IMR-90 (cell line): ENCODE data around the gene FBLN7. TPM values are rescaled to one million over a fixed set of nuclear protein-coding genes. Genes with fewer than 3 reads are reported as not detected.

Experiments
- ATAC-seq: fragments of 200-7000 bp; cut with Tn5 transposase; 2 replicates; pipeline ENCODE4 v1.9.1; 2020; ENCODE audit warnings: low read depth, mild to moderate bottlenecking, moderate library complexity
- BruUV-seq: library from RNA; stranded (reverse); fragments of 400-500 nt; replicated peaks from 2 replicates; lab custom pipeline; 2021; lab: Mats Ljungman, UMichigan
- CTCF ChIA-PET: fragments of 300-600 bp; formaldehyde crosslinking; extraction: SDS; loops from one replicate; lab custom pipeline; 2021; ENCODE audit warnings: antibody characterized with exemption; lab: Yijun Ruan, JAX
- POLR2A ChIA-PET: fragments of 300-600 bp; sonication (Branson Sonifier 250); formaldehyde crosslinking; loops from one replicate; lab custom pipeline; 2022; ENCODE audit warnings: antibody characterized with exemption; ENCODE audit not compliant: unreplicated experiment; lab: Charles Lee
- DNase-seq: peaks from one replicate; pipeline ENCODE4 v3.0.0; 2013
- H2AFZ ChIP-seq: replicated peaks from 2 replicates; pipeline ENCODE3; 2013; ENCODE audit warnings: low read length, mild to moderate bottlenecking; ENCODE audit not compliant: poor library complexity
- H2AK5ac ChIP-seq: 2 replicates; pipeline ENCODE4 v1.6.1; 2013; ENCODE audit warnings: low read depth, low read length, inconsistent platforms
- H2AK9ac ChIP-seq: replicated peaks from 2 replicates; pipeline ENCODE3; 2013; ENCODE audit warnings: mild to moderate bottlenecking, low read depth, low read length, moderate library complexity; ENCODE audit not compliant: poor library complexity
- H2BK120ac ChIP-seq: 2 replicates; pipeline ENCODE4 v1.6.1; 2013; ENCODE audit warnings: low read depth, low read length, inconsistent platforms
- H2BK15ac ChIP-seq: 3 replicates; pipeline ENCODE4 v1.6.1; 2013; ENCODE audit warnings: low read depth, low read length, inconsistent platforms
- H2BK20ac ChIP-seq: 2 replicates; pipeline ENCODE4 v1.6.1; 2013; ENCODE audit warnings: low read depth, mild to moderate bottlenecking, inconsistent platforms, low read length, moderate library complexity
- H2BK5ac ChIP-seq: 2 replicates; pipeline ENCODE4 v1.6.1; 2013; ENCODE audit warnings: mild to moderate bottlenecking, low read depth, low read length, inconsistent platforms; ENCODE audit not compliant: poor library complexity, severe bottlenecking
- H3K14ac ChIP-seq: replicated peaks from 2 replicates; pipeline ENCODE4 v1.6.1; 2013; ENCODE audit warnings: low read depth, low read length, inconsistent platforms
- H3K18ac ChIP-seq: 2 replicates; pipeline ENCODE4 v1.6.1; 2013; ENCODE audit warnings: low read depth, low read length, control low read depth
- H3K23ac ChIP-seq: 2 replicates; pipeline ENCODE4 v1.6.1; 2013; ENCODE audit warnings: low read depth, low read length, inconsistent platforms
- H3K27ac ChIP-seq: 2 replicates; pipeline ENCODE4 v1.5.1; 2013; ENCODE audit warnings: mild to moderate bottlenecking, control low read depth, low read length; ENCODE audit not compliant: insufficient read depth
- H3K27me3 ChIP-seq: 2 replicates; pipeline ENCODE4 v1.6.1; 2013; ENCODE audit warnings: low read length; ENCODE audit not compliant: control insufficient read depth, insufficient read depth
- H3K36me3 ChIP-seq: 2 replicates; pipeline ENCODE4 v1.6.1; 2013; ENCODE audit warnings: low read length, mixed read lengths; ENCODE audit not compliant: control insufficient read depth, insufficient read depth
- H3K4ac ChIP-seq: 2 replicates; pipeline ENCODE4 v1.6.1; 2013; ENCODE audit warnings: low read depth, low read length, inconsistent platforms
- H3K4me1 ChIP-seq: 2 replicates; pipeline ENCODE4 v1.6.1; 2013; ENCODE audit warnings: low read length, mixed read lengths; ENCODE audit not compliant: control insufficient read depth, insufficient read depth
- H3K4me2 ChIP-seq: 2 replicates; pipeline ENCODE4 v1.6.1; 2013; ENCODE audit warnings: low read depth, mild to moderate bottlenecking, control low read depth, low read length, moderate library complexity
- H3K4me3 ChIP-seq: 2 replicates; pipeline ENCODE4 v1.5.1; 2013; ENCODE audit warnings: low read depth, mild to moderate bottlenecking, control low read depth, low read length, moderate library complexity; ENCODE audit not compliant: insufficient read depth
- H3K56ac ChIP-seq: 2 replicates; pipeline ENCODE4 v1.6.1; 2013; ENCODE audit warnings: low read length, inconsistent platforms; ENCODE audit not compliant: insufficient read depth; ENCODE audit errors: extremely low read depth
- H3K79me1 ChIP-seq, 2 experiments: 2 replicates each; pipeline ENCODE4 v1.6.1; 2013; ENCODE audit warnings: low read length in 2 of 2, inconsistent platforms in 1 of 2, low read depth in 1 of 2
- H3K9ac ChIP-seq: 2 replicates; pipeline ENCODE4 v1.6.1; 2013; ENCODE audit warnings: low read depth, low read length, control low read depth
- H3K9me1 ChIP-seq: 2 replicates; pipeline ENCODE4 v1.6.1; 2013; ENCODE audit warnings: low read length, inconsistent platforms; ENCODE audit not compliant: insufficient read depth
- H3K9me3 ChIP-seq: 2 replicates; pipeline ENCODE4 v1.6.1; 2013; ENCODE audit warnings: low read length; ENCODE audit not compliant: control insufficient read depth, insufficient read depth
- H4K20me1 ChIP-seq: 2 replicates; pipeline ENCODE4 v1.6.1; 2013; ENCODE audit warnings: low read length, inconsistent platforms; ENCODE audit not compliant: insufficient read depth
- H4K5ac ChIP-seq: 2 replicates; pipeline ENCODE4 v1.6.1; 2013; ENCODE audit warnings: mild to moderate bottlenecking, low read depth, low read length, control low read depth
- H4K8ac ChIP-seq, 2 experiments: 2 replicates each; pipeline ENCODE4 v1.6.1; 2013; ENCODE audit warnings: low read depth in 2 of 2, low read length in 2 of 2, control low read depth in 1 of 2, inconsistent platforms in 1 of 2
- H4K91ac ChIP-seq: 2 replicates; pipeline ENCODE4 v1.6.1; 2013; ENCODE audit warnings: low read depth, low read length, inconsistent platforms; ENCODE audit not compliant: insufficient read depth
- BHLHE40 ChIP-seq: fragments of 150-350 bp; IDR thresholded peaks from 2 replicates; pipeline ENCODE4 v1.6.1; 2016; ENCODE audit warnings: mild to moderate bottlenecking, low read depth, low read length
- CEBPB ChIP-seq: IDR thresholded peaks from 2 replicates; pipeline ENCODE4 v1.6.1; 2012; ENCODE audit warnings: low read depth, low read length, improper control_type of control experiment
- CHD1 ChIP-seq: IDR thresholded peaks from 2 replicates; pipeline ENCODE4 v1.6.1; 2012; ENCODE audit warnings: low read depth, low read length, improper control_type of control experiment
- CTCF ChIP-seq: conservative IDR thresholded peaks from 2 replicates; pipeline ENCODE4 v1.5.1; 2012; ENCODE audit warnings: mild to moderate bottlenecking, low read depth, low read length, improper control_type of control experiment
- ELK1 ChIP-seq: fragments of 150-350 bp; IDR thresholded peaks from 2 replicates; pipeline ENCODE4 v1.6.1; 2016; ENCODE audit warnings: low read depth, mild to moderate bottlenecking, low read length, moderate library complexity, borderline replicate concordance
- MAZ ChIP-seq: IDR thresholded peaks from 2 replicates; pipeline ENCODE4 v1.6.1; 2012; ENCODE audit warnings: low read depth, mild to moderate bottlenecking, low read length, improper control_type of control experiment, moderate library complexity, borderline replicate concordance
- MXI1 ChIP-seq: IDR thresholded peaks from 2 replicates; pipeline ENCODE4 v1.6.1; 2012; ENCODE audit warnings: low read depth, mild to moderate bottlenecking, low read length, moderate library complexity, borderline replicate concordance
- NFE2L2 ChIP-seq: fragments of 150-350 bp; IDR thresholded peaks from 2 replicates; pipeline ENCODE4 v1.6.1; 2016; ENCODE audit warnings: low read depth, mild to moderate bottlenecking, low read length
- POLR2A ChIP-seq: IDR thresholded peaks from 2 replicates; pipeline ENCODE4 v1.6.1; 2012; ENCODE audit warnings: mild to moderate bottlenecking, low read depth, low read length
- RAD21 ChIP-seq: IDR thresholded peaks from 2 replicates; pipeline ENCODE4 v1.6.1; 2012; ENCODE audit warnings: low read length, improper control_type of control experiment
- RCOR1 ChIP-seq: IDR thresholded peaks from 2 replicates; pipeline ENCODE4 v1.6.1; 2012; ENCODE audit warnings: mild to moderate bottlenecking, low read length, improper control_type of control experiment; ENCODE audit not compliant: insufficient replicate concordance
- RFX5 ChIP-seq: IDR thresholded peaks from 2 replicates; pipeline ENCODE4 v1.8.0; 2012; ENCODE audit warnings: low read depth, mild to moderate bottlenecking, low read length, moderate library complexity
- SMC3 ChIP-seq: fragments of 150-350 bp; IDR thresholded peaks from 2 replicates; pipeline ENCODE4 v1.6.1; 2016; ENCODE audit warnings: low read depth, mild to moderate bottlenecking, antibody characterized with exemption, low read length, moderate library complexity
- WGBS, 2 experiments: methylation state at CpG; one replicate each; pipeline versions ENCODE4 v1.1.5 to v1.1.7; 2013; ENCODE audit warnings: missing lambda C conversion rate in 2 of 2; ENCODE audit not compliant: insufficient read length in 1 of 2; ENCODE audit errors: extremely low coverage in 2 of 2; 5-methylcytosine and 5-hydroxymethylcytosine counted together
- dilution Hi-C: fragments of 300-500 bp; cut with HindIII; formaldehyde crosslinking; loops from one replicate; pipeline ENCODE4 v1.14.3; 2018; ENCODE audit warnings: low sequenced_read_pairs; ENCODE audit not compliant: unreplicated experiment
- in situ Hi-C: fragments of 300-500 bp; cut with MboI; formaldehyde crosslinking; loops from 3 replicates; pipeline ENCODE4 v1.14.3; 2019; ENCODE audit warnings: low sequenced_read_pairs, inconsistent platforms, mixed read lengths
- intact Hi-C: fragments of 100-400 bp; cut with micrococcal nuclease; formaldehyde crosslinking; loops from 2 replicates; pipeline ENCODE4 v1.10.0; 2022
- polyA plus RNA-seq, 3 experiments: library from polyadenylated mRNA; depleted of rRNA; stranded (reverse); fragments of >200 nt; gene quantifications; 2 replicates each; pipeline ENCODE4 v1.2.3, GENCODE V29; 2012; ENCODE audit warnings: low replicate concordance in 1 of 3
- total RNA-seq: library from RNA; depleted of rRNA; stranded (reverse); fragments of >200 nt; gene quantifications from 2 replicates; pipeline ENCODE4 v1.2.3, GENCODE V29; 2012
- TF ChIP-seq, protein P1 (sequence below): fragments of 150-350 bp; IDR thresholded peaks from 2 replicates; pipeline ENCODE4 v1.6.1; 2017; ENCODE audit warnings: mild to moderate bottlenecking, antibody characterized with exemption, low read length, low read depth

FBLN7 gene
- total and polyA plus RNA-seq, 2 of the 4 experiments (the other 2 are of a cell fraction), result 0.18 to 1.2 TPM

DNA sequence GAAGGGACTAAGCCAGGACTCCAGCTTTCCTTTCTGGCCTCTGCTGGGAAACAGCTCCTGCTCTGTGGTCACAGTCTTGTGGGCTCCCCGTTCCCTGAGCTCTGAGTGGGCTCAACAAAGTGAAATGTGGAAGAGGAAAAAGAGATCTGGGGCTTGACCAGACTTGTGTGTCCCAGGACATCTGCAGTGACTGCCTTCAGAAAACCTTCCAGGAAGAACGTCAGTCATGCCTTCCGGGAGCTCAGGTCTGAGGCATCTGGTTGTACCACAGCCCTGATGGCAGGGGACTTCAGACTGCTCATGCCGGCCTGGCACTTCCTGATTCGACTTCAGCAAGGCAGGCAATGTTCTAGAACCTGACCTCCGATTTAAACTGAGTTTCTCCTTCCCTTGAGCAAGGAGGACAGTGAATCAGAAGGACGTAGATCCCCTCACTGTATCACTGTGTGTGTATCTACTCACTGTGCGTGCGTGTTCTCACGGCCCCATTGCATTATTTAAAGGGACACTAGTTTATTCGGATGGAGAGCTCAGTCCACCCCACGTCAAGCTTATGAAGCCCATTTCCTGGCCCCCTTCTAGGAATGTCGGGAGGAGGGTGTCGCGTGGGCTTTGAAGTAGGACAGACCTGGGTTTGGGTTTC lies 548 bp upstream of the FBLN7 start:
- peak overlapping the region; percentile 92 for H3K23ac ChIP-seq
- no peak overlapping the region for H2BK20ac ChIP-seq
- WGBS, 2 experiments, result 50% methylated on average over 5 of the region's 15 CpGs; no CpG with 5 or more reads in 1 of the 2 experiments
- no peaks in the 10 kb centered on the region for H4K20me1 ChIP-seq
- H3K56ac ChIP-seq, result peak overlapping the region; percentile 21; the same call in 1 of the 2 replicates
- in situ Hi-C loops (no loop called here), intact Hi-C loops (no loop called here), dilution Hi-C loops (no loop called here)
- peaks cover 6% of the 10 kb centered on the region; the same call in 1 of the 2 replicates for H3K4me1 ChIP-seq
- no peaks in the 10 kb centered on the region for H3K27me3 ChIP-seq
- H2AK9ac ChIP-seq, result peak overlapping the region; percentile 62
- H2AK5ac ChIP-seq, result peak overlapping the region; percentile 43; the same call in 1 of the 2 replicates
- no peaks in the 10 kb centered on the region for H3K36me3 ChIP-seq
- peak overlapping the region; percentile 0; the same call in 1 of the 2 replicates for H3K18ac ChIP-seq
- peak overlapping the region; percentile 56; the same call in 1 of the 2 replicates for H2BK120ac ChIP-seq
- H3K9ac ChIP-seq, result peak overlapping the region; percentile 71; the same call in 1 of the 2 replicates
- H3K4ac ChIP-seq, result peak overlapping the region; percentile 48
- TF ChIP-seq NFE2L2 (no peak), POLR2A (no peak), CTCF (no peak), RAD21 (no peak), RCOR1 (no peak), BHLHE40 (no peak), RFX5 (no peak), SMC3 (no peak), CEBPB (no peak), MAZ (no peak), CHD1 (no peak), ELK1 (no peak), MXI1 (no peak)
- TF ChIP-seq, protein P1, sequence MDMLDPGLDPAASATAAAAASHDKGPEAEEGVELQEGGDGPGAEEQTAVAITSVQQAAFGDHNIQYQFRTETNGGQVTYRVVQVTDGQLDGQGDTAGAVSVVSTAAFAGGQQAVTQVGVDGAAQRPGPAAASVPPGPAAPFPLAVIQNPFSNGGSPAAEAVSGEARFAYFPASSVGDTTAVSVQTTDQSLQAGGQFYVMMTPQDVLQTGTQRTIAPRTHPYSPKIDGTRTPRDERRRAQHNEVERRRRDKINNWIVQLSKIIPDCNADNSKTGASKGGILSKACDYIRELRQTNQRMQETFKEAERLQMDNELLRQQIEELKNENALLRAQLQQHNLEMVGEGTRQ, result no peak
- ChIA-PET CTCF (interaction anchor here (1.1 kb wide), 1 partner anchor 16 kb away, joined by 4 read pairs; no protein-coding TSS in a partner anchor), POLR2A (no interaction called here)
- BruUV-seq, result no TSS peak
- peaks cover 9% of the 10 kb centered on the region for H3K9me1 ChIP-seq
- peak overlapping the region; percentile 43 for H4K5ac ChIP-seq
- H3K14ac ChIP-seq, result peak overlapping the region; percentile 78
- H2BK5ac ChIP-seq, result no peak overlapping the region
- H4K91ac ChIP-seq, result peak overlapping the region; percentile 38
- H3K27ac ChIP-seq, result no peak overlapping the region; the same call in 1 of the 2 replicates
- H2BK15ac ChIP-seq, result peak overlapping the region; percentile 49; the same call in 1 of the 3 replicates
- H2AFZ ChIP-seq, result peak overlapping the region; percentile 89
- DNase-seq (peak; percentile 37), ATAC-seq (peak; percentile 48)
- H4K8ac ChIP-seq, result peak overlapping the region; percentile 68 to 83; a peak in 3 of 4 replicates
- no peaks in the 10 kb centered on the region for H3K9me3 ChIP-seq
- peak overlapping the region; percentile 98 for H3K4me2 ChIP-seq
- no peaks in the 10 kb centered on the region for H3K79me1 ChIP-seq
- peak overlapping the region; percentile 61 for H3K4me3 ChIP-seq
